Measurements from ENCODE around the gene USP8.

- TF ChIP-seq POLR2AphosphoS5 (IDR thresholded peaks at IDR 0.05; ENCODE audit: borderline replicate concordance, low read depth, low read length) (no peak), EZH2 (IDR thresholded peaks at IDR 0.05) (no peak)
Observed at GRCh38 chr15:50426428-50426827, 2.2 kb downstream of the USP8 start.

Measured in SK-N-MC (cell line).